ENCODE results near the gene PIM1.
"Not testable (repeated sequence)": the region's sequence is repeated elsewhere in the genome, so short reads cannot be mapped to it uniquely, and the experiment has no call there.

PIM1 gene

DNA sequence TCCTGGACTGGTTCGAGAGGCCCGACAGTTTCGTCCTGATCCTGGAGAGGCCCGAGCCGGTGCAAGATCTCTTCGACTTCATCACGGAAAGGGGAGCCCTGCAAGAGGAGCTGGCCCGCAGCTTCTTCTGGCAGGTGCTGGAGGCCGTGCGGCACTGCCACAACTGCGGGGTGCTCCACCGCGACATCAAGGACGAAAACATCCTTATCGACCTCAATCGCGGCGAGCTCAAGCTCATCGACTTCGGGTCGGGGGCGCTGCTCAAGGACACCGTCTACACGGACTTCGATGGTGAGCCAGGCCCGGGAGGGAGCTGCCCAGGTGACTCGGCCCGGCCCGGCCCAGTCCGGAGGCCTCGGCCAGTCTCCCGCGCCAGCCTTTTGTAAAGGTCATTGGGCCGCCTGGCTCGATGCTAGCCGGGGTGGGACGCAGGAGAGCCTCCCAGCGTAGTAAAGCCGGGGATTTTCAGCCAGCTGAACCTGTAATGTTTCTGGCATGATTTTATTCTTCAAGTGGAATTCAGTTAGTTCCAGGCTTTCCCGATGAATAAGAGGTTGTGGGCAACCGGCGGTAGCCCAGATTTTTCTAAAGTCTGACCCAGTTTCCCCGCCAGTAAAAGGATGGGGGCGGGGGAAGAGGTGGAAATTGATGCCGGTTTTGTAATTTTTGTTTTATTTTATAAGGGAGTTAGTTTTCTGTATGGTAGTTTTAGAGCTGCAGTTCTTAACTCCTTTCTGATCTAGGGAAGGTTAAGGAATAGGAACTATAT is 1.4 kb downstream of the PIM1 start:
- DNase-seq (ENCODE audit: low spot score), result peak; percentile 48

- peak; percentile 95 for DNase-seq (ENCODE audit: low spot score)
Measured at GRCh38 chr6:37171970-37172812, 2.2 kb downstream of the PIM1 start.

DNA sequence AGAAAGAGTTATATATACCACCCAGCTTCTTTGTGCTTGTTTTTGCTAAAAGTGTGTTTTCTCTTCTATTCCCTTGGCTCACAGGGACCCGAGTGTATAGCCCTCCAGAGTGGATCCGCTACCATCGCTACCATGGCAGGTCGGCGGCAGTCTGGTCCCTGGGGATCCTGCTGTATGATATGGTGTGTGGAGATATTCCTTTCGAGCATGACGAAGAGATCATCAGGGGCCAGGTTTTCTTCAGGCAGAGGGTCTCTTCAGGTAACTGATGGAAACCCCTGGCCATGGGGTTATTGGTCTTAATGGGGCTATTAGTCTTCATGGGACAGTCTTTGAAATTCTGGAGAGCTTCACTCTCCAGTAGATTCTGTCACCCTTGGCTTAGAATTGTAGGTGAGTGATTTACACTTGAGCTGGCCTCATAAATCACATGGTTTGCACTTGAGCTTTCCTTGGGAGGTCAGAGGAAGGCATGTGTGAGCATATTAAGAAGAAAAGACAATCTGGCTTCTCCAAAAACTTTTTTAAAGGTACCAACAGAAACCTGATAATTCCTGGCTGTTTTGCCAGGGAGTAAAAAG is 3.0 kb downstream of the PIM1 start:
- DNase-seq (ENCODE audit: low spot score), result no peak

DNA sequence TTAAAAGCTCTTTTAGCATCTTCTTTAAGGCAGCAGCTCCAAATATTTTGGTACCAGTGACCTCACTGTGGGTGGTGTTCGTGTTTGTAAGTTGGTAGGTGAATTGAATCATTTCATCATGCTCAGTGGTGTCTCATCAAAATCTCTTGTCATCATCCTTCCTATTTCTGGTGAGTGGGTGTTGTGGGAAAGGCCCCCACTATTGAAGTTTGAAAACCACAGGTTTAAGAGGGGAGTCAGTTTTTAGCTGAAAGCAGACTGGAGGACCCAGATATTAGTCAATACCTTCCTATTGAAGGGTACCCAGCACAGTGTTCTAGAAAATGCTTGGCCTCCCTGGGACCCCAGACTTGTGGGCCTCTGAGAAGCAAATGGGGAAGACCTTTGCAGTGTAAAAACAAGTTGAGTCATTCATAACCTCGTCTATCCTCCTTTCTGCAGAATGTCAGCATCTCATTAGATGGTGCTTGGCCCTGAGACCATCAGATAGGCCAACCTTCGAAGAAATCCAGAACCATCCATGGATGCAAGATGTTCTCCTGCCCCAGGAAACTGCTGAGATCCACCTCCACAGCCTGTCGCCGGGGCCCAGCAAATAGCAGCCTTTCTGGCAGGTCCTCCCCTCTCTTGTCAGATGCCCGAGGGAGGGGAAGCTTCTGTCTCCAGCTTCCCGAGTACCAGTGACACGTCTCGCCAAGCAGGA is 3.7 kb downstream of the PIM1 start:
- no peak for DNase-seq (ENCODE audit: low spot score)

- DNase-seq (ENCODE audit: low spot score), result no peak
Measured at GRCh38 chr6:37174196-37174514, 4.2 kb downstream of the PIM1 start.

DNA sequence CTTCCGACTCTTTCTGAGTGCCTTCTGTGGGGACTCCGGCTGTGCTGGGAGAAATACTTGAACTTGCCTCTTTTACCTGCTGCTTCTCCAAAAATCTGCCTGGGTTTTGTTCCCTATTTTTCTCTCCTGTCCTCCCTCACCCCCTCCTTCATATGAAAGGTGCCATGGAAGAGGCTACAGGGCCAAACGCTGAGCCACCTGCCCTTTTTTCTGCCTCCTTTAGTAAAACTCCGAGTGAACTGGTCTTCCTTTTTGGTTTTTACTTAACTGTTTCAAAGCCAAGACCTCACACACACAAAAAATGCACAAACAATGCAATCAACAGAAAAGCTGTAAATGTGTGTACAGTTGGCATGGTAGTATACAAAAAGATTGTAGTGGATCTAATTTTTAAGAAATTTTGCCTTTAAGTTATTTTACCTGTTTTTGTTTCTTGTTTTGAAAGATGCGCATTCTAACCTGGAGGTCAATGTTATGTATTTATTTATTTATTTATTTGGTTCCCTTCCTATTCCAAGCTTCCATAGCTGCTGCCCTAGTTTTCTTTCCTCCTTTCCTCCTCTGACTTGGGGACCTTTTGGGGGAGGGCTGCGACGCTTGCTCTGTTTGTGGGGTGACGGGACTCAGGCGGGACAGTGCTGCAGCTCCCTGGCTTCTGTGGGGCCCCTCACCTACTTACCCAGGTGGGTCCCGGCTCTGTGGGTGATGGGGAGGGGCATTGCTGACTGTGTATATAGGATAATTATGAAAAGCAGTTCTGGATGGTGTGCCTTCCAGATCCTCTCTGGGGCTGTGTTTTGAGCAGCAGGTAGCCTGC is 4.8 kb downstream of the PIM1 start:
- no peak for DNase-seq (ENCODE audit: low spot score)

DNA sequence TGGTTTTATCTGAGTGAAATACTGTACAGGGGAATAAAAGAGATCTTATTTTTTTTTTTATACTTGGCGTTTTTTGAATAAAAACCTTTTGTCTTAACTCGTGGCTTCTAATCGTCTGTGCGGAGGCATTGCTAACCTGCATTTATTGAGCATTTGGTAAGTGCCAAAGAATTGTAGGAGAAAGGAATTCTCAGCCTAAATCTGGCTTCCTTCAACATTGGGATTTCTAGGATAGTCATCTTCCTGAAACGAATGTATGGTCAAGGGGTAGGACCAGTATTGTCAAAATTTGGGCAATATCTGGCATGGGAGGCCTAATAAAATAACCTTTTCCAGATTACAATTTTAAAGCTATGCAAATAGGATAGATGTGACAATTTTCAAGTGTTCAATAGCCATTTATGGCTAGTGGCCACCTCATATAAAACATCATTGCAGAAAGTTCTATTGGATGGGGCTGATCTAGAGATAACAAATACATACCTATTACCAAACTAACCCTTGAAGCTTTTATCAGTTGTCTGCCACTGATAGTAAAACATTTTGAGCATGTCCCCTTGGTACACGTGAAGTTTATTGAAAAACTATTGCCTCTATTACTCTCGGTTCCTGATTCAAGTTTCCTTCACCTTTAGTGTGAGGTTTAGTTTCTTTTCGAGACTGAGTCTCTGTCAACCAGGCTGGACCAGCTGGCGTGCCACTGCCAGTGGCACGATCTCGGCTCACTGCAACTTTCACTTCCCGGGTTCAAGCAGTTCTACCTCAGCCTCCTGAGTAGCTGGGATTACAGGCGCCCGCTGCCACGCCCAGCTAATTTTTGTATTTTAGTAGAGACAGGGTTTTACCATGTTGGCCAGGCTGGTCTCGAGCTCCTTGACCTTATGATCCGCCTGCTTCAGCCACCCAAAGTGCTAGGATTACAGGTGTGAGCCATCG is 5.6 kb downstream of the PIM1 start:
- no peak for DNase-seq (ENCODE audit: low spot score)

GRCh38 chr6:37176268-37177076 is 6.5 kb downstream of the PIM1 start:
- DNase-seq (ENCODE audit: low spot score), result no peak

DNA sequence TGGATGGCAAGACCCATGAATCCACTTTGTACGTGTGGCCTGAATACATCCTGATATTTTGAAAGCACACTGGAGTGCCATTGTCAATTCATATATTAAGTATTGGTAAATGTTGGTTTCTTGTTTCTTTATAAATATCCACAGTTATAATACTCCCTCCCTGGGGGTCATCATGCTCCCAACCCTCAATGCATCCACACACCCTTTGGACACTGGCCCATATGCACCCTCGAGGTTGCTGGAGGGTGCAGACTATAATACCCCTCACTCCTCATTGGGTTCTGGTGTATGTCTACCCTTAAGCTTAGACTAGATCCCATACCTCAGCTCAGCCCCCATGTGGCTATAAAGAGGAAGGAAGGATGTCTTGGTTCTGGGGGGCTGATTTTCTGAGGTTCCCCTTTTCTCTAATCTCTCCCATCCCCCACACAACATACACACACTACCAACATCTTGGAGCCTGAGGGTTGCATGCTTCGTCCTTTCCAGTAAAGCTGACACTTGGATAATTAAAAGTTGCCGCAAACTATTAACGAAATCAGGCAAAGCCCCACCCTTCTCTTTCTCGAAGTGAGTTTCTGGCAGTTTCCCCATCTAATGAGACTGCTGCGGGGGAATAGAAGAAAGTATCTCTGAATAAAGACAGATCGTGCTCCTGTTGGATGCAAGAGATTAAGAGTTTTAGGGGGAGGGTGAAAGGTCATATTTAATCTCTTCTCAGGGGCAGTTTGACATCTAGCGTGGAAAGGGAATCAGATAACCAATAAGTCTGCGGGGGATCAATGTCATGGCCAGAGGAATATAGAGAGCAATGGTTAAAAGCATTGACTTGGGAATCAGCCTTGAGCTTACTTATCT is 7.4 kb downstream of the PIM1 start:
- DNase-seq (ENCODE audit: low spot score), result no peak

- no peak for DNase-seq (ENCODE audit: low spot score)
Measured at GRCh38 chr6:37177935-37178517, 8.1 kb downstream of the PIM1 start.

DNA sequence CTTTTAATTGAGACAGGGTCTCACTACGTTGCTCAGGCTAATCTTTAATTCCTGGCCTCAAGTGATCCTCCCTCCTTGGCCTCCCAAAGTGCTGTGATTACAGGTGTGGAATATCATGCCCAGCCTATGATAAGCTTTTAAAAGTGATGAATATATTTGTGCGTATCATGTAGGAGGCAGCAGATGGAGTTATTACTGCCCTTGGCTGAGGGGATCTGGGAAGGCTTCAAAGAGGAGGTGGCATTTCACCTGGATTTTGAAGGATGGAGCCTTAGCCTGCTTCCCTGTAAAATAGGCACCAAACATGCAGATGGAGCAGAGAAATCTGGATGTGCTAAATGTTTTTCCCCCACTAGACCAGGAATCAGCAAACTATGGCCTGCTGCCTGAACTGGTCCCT is 10.1 kb downstream of the PIM1 start:
- DNase-seq (ENCODE audit: low spot score), result no peak

GRCh38 chr6:37180610-37181009 is 10.7 kb downstream of the PIM1 start:
- not testable (repeated sequence) for DNase-seq (ENCODE audit: low spot score)

DNA sequence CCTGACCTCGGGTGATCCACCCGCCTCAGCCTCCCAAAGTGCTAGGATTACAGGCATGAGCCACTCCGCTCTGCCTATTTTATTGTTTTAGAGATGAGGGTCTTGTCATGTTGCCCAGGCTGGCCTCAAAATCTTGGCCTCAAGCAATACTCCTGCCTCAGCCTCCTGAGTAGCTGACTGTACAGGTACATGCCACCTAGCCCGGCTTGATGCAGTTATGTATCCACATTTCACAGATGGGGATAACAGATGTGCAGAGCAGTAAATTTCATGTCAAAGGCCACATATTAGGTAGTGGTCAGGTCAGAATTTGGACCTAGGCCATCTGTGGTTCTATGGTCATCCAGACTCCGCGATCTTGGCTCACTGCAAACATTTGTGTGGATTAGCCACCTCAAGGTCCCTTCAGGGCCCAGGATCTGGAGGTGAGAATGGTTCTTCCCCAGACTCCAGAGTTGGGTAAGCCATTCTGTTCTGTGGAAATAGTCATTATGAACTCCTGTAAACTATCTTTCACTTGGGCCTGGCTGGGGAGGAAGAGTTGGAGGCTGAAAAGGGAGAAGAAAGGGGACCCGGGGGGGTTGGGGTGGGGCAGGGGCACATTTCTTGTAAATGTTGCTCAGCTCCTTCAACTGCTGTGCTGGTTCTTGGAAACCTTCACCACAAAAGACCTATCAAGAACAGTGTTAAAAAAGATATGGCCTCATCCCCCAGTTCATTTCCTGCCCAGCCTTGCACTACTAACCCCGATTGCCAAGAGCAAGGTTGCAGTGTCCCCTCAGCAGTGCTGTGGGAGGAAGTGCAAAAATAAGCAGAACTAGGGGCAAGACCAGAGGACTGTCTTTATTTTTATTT is 13.0 kb downstream of the PIM1 start:
- no peak for DNase-seq (ENCODE audit: low spot score)

- DNase-seq (ENCODE audit: low spot score), result not testable (repeated sequence)
Measured at GRCh38 chr6:37185949-37186720, 16.2 kb downstream of the PIM1 start.

- DNase-seq (ENCODE audit: low spot score), result no peak
Measured at GRCh38 chr6:37187321-37188022, 17.5 kb downstream of the PIM1 start.

- no peak for DNase-seq (ENCODE audit: low spot score)
Measured at GRCh38 chr6:37188962-37189510, 19.1 kb downstream of the PIM1 start.
